Effector memory CD8-positive, alpha-beta T cell (primary cell): ENCODE measurements around the gene MMD.
"Not testable (repeated sequence)": the region's sequence is repeated elsewhere in the genome, so short reads cannot be mapped to it uniquely, and the experiment has no call there.

Source experiments
- ATAC-seq: fragments of 150-1000 bp; cut with Tn5 transposase; replicated peaks from 2 replicates; pipeline ENCODE4 v1.10.0; 2021; ENCODE audit warnings: mild to moderate bottlenecking, moderate library complexity
- DNase-seq, 3 experiments: peaks; one replicate each; pipeline ENCODE4 v3.0.0; 2021
- H3K27ac Mint-ChIP-seq, 2 donors: one replicate each; pipeline ENCODE4 v1.8.0; 2022; ENCODE audit warnings: mild to moderate bottlenecking in 2 of 2, mixed read lengths in 2 of 2, moderate library complexity in 2 of 2
- H3K27me3 Mint-ChIP-seq, 2 donors: one replicate each; pipeline ENCODE4 v1.8.0; 2022; ENCODE audit warnings: mixed read lengths in 2 of 2
- H3K36me3 Mint-ChIP-seq: one replicate; pipeline ENCODE4 v1.8.0; 2022; ENCODE audit warnings: mild to moderate bottlenecking, moderate library complexity, mixed read lengths; ENCODE audit not compliant: insufficient read depth
- H3K4me1 Mint-ChIP-seq, 2 donors: one replicate each; pipeline ENCODE4 v1.8.0; 2022; ENCODE audit warnings: low read depth in 2 of 2, mixed read lengths in 2 of 2
- H3K4me3 Mint-ChIP-seq, 2 donors: one replicate each; pipeline ENCODE4 v1.8.0; 2022; ENCODE audit warnings: mild to moderate bottlenecking in 2 of 2, mixed read lengths in 2 of 2, moderate library complexity in 2 of 2
- H3K9me3 Mint-ChIP-seq, 2 donors: one replicate each; pipeline ENCODE4 v1.8.0; 2022; ENCODE audit warnings: mixed read lengths in 2 of 2
- total RNA-seq, 9 experiments: gene quantifications; one replicate each; lab custom pipeline; 2026; lab: John Stamatoyannopoulos, UW

The MMD gene
- total RNA-seq, result 5.4 to 22.5 (median 15.7) reads per million in 9 experiments

GRCh38 chr17:55421179-55421934 is at the start of gene MMD:
MMD (minus strand) TSS chr17:55421835; CDS start chr17:55421695, 140 bp downstream.
- no peak for DNase-seq

GRCh38 chr17:55466671-55467070 is 45.0 kb upstream of the MMD start:
- H3K27ac Mint-ChIP-seq, result no peak overlapping the region
- H3K4me3 Mint-ChIP-seq, result no peak overlapping the region
- H3K9me3 Mint-ChIP-seq, result no peaks in the 10 kb centered on the region
- no peak for ATAC-seq
- DNase-seq, result no peak
- no peaks in the 10 kb centered on the region for H3K4me1 Mint-ChIP-seq
- H3K27me3 Mint-ChIP-seq, result no peaks in the 10 kb centered on the region
- no peaks in the 10 kb centered on the region for H3K36me3 Mint-ChIP-seq

More at GRCh38 chr17:55421179-55421934, at the start of gene MMD:
- Mint-ChIP-seq H3K4me1 (peaks cover 29 to 36% of the 10 kb centered on the region in 2 donors), H3K27ac (peak within 1 kb of the TSS; percentile 71 to 91), H3K4me3 (peak within 1 kb of the TSS; percentile 89 to 92), H3K9me3 (no peaks in the 10 kb centered on the region), H3K27me3 (peaks cover 28 to 31% of the 10 kb centered on the region in 2 donors), H3K36me3 (peaks cover 10% of the 10 kb centered on the region)
- no peak for ATAC-seq

GRCh38 chr17:55465771-55466170 is 44.1 kb upstream of the MMD start:
- H3K4me1 Mint-ChIP-seq, H3K27me3 Mint-ChIP-seq, H3K9me3 Mint-ChIP-seq, H3K27ac Mint-ChIP-seq, H3K36me3 Mint-ChIP-seq, DNase-seq, ATAC-seq, H3K4me3 Mint-ChIP-seq: not testable (repeated sequence)

GRCh38 chr17:55463600-55463999 is 42.0 kb upstream of the MMD start:
- Mint-ChIP-seq H3K27me3 (peaks cover 0 to 5% of the 10 kb centered on the region in 2 donors), H3K27ac (no peak overlapping the region), H3K9me3 (no peaks in the 10 kb centered on the region), H3K4me1 (no peaks in the 10 kb centered on the region), H3K4me3 (no peak overlapping the region), H3K36me3 (no peaks in the 10 kb centered on the region)
- no peak for DNase-seq
- ATAC-seq, result no peak

GRCh38 chr17:55462711-55463110 is 41.1 kb upstream of the MMD start:
- Mint-ChIP-seq H3K27me3 (peaks cover 0 to 13% of the 10 kb centered on the region in 2 donors), H3K9me3 (no peaks in the 10 kb centered on the region), H3K27ac (no peak overlapping the region), H3K36me3 (no peaks in the 10 kb centered on the region), H3K4me3 (no peak overlapping the region), H3K4me1 (peaks cover 0 to 4% of the 10 kb centered on the region in 2 donors)
- DNase-seq, result no peak
- ATAC-seq, result no peak

GRCh38 chr17:55462234-55462633 is 40.6 kb upstream of the MMD start:
- Mint-ChIP-seq H3K9me3 (no peaks in the 10 kb centered on the region), H3K27me3 (peaks cover 0 to 14% of the 10 kb centered on the region in 2 donors), H3K27ac (no peak overlapping the region), H3K4me1 (peaks cover 0 to 4% of the 10 kb centered on the region in 2 donors), H3K36me3 (no peaks in the 10 kb centered on the region), H3K4me3 (no peak overlapping the region)
- ATAC-seq (no peak), DNase-seq (no peak)

- Mint-ChIP-seq H3K36me3 (no peaks in the 10 kb centered on the region), H3K27ac (no peak overlapping the region), H3K4me1 (peaks cover 0 to 4% of the 10 kb centered on the region in 2 donors), H3K4me3 (no peak overlapping the region), H3K9me3 (no peaks in the 10 kb centered on the region), H3K27me3 (peaks cover 21 to 38% of the 10 kb centered on the region in 2 donors)
- DNase-seq (no peak), ATAC-seq (no peak)
Measured at GRCh38 chr17:55458978-55459377, 37.3 kb upstream of the MMD start.

GRCh38 chr17:55458287-55458900 is 36.8 kb upstream of the MMD start:
- ATAC-seq (no peak), DNase-seq (no peak)
- Mint-ChIP-seq H3K27me3 (peaks cover 26 to 44% of the 10 kb centered on the region in 2 donors), H3K27ac (no peak overlapping the region), H3K9me3 (no peaks in the 10 kb centered on the region), H3K4me1 (peaks cover 0 to 4% of the 10 kb centered on the region in 2 donors), H3K36me3 (no peaks in the 10 kb centered on the region), H3K4me3 (no peak overlapping the region)

- Mint-ChIP-seq H3K27me3 (peaks cover 37 to 44% of the 10 kb centered on the region in 2 donors), H3K27ac (no peak overlapping the region), H3K4me1 (peaks cover 0 to 4% of the 10 kb centered on the region in 2 donors), H3K36me3 (no peaks in the 10 kb centered on the region), H3K4me3 (no peak overlapping the region), H3K9me3 (no peaks in the 10 kb centered on the region)
- ATAC-seq (no peak), DNase-seq (no peak)
Measured at GRCh38 chr17:55456307-55457240, 34.9 kb upstream of the MMD start.

GRCh38 chr17:55454906-55455474 is 33.4 kb upstream of the MMD start:
- peaks cover 44 to 60% of the 10 kb centered on the region in 2 donors for H3K27me3 Mint-ChIP-seq
- no peak overlapping the region for H3K4me3 Mint-ChIP-seq
- no peak for DNase-seq
- H3K27ac Mint-ChIP-seq, result no peak overlapping the region
- H3K36me3 Mint-ChIP-seq, result no peaks in the 10 kb centered on the region
- H3K4me1 Mint-ChIP-seq, result peaks cover 0 to 4% of the 10 kb centered on the region in 2 donors
- H3K9me3 Mint-ChIP-seq, result no peaks in the 10 kb centered on the region
- ATAC-seq, result no peak

- DNase-seq, result no peak
- peaks cover 0 to 4% of the 10 kb centered on the region in 2 donors for H3K4me1 Mint-ChIP-seq
- H3K4me3 Mint-ChIP-seq, result no peak overlapping the region
- peaks cover 44 to 68% of the 10 kb centered on the region in 2 donors for H3K27me3 Mint-ChIP-seq
- H3K9me3 Mint-ChIP-seq, result no peaks in the 10 kb centered on the region
- ATAC-seq, result no peak
- H3K27ac Mint-ChIP-seq, result no peak overlapping the region
- H3K36me3 Mint-ChIP-seq, result no peaks in the 10 kb centered on the region
Measured at GRCh38 chr17:55453839-55454557, 32.4 kb upstream of the MMD start.

GRCh38 chr17:55452139-55452790 is 30.6 kb upstream of the MMD start:
- Mint-ChIP-seq H3K4me1 (no peaks in the 10 kb centered on the region), H3K4me3 (no peak overlapping the region), H3K27ac (no peak overlapping the region), H3K27me3 (peaks cover 48 to 55% of the 10 kb centered on the region in 2 donors), H3K9me3 (no peaks in the 10 kb centered on the region), H3K36me3 (no peaks in the 10 kb centered on the region)
- ATAC-seq (no peak), DNase-seq (no peak)
